MM.1S (cell line): ENCODE data around the gene SNX6.

Source experiments
- EZH2phosphoT487 ChIP-seq: fragments of 300-600 bp; sonication (generic); IDR thresholded peaks from 2 replicates; pipeline ENCODE4 v1.6.1; 2018; ENCODE audit warnings: antibody characterized with exemption, low read length
- TF ChIP-seq, protein P1 (sequence below): fragments of 300-600 bp; sonication (generic); IDR thresholded peaks from 2 replicates; pipeline ENCODE4 v1.5.1; 2016; ENCODE audit warnings: antibody characterized with exemption, low read length, mixed read lengths

DNA sequence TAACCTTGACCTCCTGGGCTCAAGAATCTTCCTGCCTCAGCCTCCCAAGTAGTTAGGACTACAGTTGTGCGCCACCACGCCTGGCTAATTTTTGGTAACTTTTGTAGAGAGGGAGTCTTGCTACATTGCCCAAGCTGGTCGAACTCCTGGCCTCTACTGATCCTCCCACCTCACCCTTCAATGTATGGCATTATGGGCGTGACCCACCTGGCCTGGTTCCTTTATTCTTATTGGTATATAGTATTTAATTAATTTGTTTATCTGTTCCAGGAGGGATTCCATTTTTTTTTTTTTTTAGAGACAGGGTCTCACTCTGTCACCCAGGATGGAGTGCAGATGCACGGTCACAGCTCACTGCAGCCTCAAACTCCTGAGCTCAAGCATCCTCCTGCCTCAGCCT lies 49.6 kb downstream of the SNX6 start:
- no peak for TF ChIP-seq EZH2phosphoT487
- TF ChIP-seq, protein P1, sequence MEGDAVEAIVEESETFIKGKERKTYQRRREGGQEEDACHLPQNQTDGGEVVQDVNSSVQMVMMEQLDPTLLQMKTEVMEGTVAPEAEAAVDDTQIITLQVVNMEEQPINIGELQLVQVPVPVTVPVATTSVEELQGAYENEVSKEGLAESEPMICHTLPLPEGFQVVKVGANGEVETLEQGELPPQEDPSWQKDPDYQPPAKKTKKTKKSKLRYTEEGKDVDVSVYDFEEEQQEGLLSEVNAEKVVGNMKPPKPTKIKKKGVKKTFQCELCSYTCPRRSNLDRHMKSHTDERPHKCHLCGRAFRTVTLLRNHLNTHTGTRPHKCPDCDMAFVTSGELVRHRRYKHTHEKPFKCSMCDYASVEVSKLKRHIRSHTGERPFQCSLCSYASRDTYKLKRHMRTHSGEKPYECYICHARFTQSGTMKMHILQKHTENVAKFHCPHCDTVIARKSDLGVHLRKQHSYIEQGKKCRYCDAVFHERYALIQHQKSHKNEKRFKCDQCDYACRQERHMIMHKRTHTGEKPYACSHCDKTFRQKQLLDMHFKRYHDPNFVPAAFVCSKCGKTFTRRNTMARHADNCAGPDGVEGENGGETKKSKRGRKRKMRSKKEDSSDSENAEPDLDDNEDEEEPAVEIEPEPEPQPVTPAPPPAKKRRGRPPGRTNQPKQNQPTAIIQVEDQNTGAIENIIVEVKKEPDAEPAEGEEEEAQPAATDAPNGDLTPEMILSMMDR: no peak
